SK-N-SH (cell line): ENCODE results near the gene TEAD1. TPM values are rescaled to one million over a fixed set of nuclear protein-coding genes. Genes with fewer than 3 reads are reported as not detected.

Experiments
- CTCF ChIA-PET: fragments of 300-600, 350-600 bp; formaldehyde crosslinking; extraction: SDS; loops from one replicate; lab custom pipeline; 2021; lab: Yijun Ruan, JAX
- POLR2A ChIA-PET: fragments of 350-600 bp; sonication (Branson Sonifier 250); formaldehyde crosslinking; extraction: SDS; loops from one replicate; lab custom pipeline; 2020; ENCODE audit warnings: antibody characterized with exemption, inconsistent platforms; lab: Yijun Ruan, JAX
- DNase-seq: peaks from one replicate; pipeline ENCODE4 v3.0.0; 2012
- H2AFZ ChIP-seq: fragments of 200-600 bp; sonication (generic); 2 replicates; pipeline ENCODE4 v1.8.1; 2016; ENCODE audit warnings: antibody characterized with exemption, mild to moderate bottlenecking, low read depth
- H3F3A ChIP-seq: fragments of 200-600 bp; sonication (generic); replicated peaks from 2 replicates; pipeline ENCODE3; 2016; ENCODE audit warnings: antibody characterized with exemption, mild to moderate bottlenecking; ENCODE audit not compliant: insufficient read depth
- H3K27ac ChIP-seq, 2 experiments: fragments of 200-500 bp in 1 of 2; fragments of 200-600 bp in 1 of 2; sonication (Bioruptor generic) in 1 of 2; sonication (generic), shearing (Covaris generic) in 1 of 2; 2 replicates each; pipeline versions ENCODE4 v1.5.1 to v1.6.1; 2014 to 2016; ENCODE audit warnings: low read depth in 2 of 2, inconsistent platforms in 1 of 2, low read length in 1 of 2, mild to moderate bottlenecking in 1 of 2, mixed read lengths in 1 of 2
- H3K27me3 ChIP-seq: fragments of 200-600 bp; sonication (generic), shearing (Covaris generic); 2 replicates; pipeline ENCODE4 v1.6.1; 2016; ENCODE audit warnings: mixed run types; ENCODE audit not compliant: insufficient read depth
- H3K36me3 ChIP-seq, 2 experiments: fragments of 200-500 bp in 1 of 2; fragments of 200-600 bp in 1 of 2; sonication (Bioruptor generic) in 1 of 2; sonication (generic) in 1 of 2; replicated peaks in 1 of 2; 2 replicates each; pipeline versions ENCODE3 to v1.5.1; 2014 to 2016; ENCODE audit warnings: low read length in 1 of 2, mild to moderate bottlenecking in 1 of 2; ENCODE audit not compliant: insufficient read depth in 2 of 2, control insufficient read depth in 1 of 2
- H3K4me1 ChIP-seq, 2 experiments: fragments of 200-500 bp in 1 of 2; fragments of 200-600 bp in 1 of 2; sonication (Bioruptor generic) in 1 of 2; sonication (generic), shearing (Covaris generic) in 1 of 2; 2 replicates each; pipeline versions ENCODE4 v1.5.1 to v1.6.1; 2014 to 2016; ENCODE audit warnings: low read depth in 1 of 2, low read length in 1 of 2, mixed run types in 1 of 2; ENCODE audit not compliant: insufficient read depth in 2 of 2, control insufficient read depth in 1 of 2
- H3K4me2 ChIP-seq: fragments of 200-600 bp; sonication (generic), shearing (Covaris generic); 2 replicates; pipeline ENCODE4 v1.6.1; 2017; ENCODE audit warnings: mixed run types
- H3K4me3 ChIP-seq, 2 experiments: fragments of 200-500 bp in 1 of 2; fragments of 200-600 bp in 1 of 2; sonication (Bioruptor generic) in 1 of 2; sonication (generic), shearing (Covaris generic) in 1 of 2; 2 replicates each; pipeline versions ENCODE4 v1.5.1 to v1.8.1; 2014 to 2016; ENCODE audit warnings: low read depth in 2 of 2, inconsistent platforms in 1 of 2, low read length in 1 of 2, mild to moderate bottlenecking in 1 of 2, mixed read lengths in 1 of 2, moderate library complexity in 1 of 2
- H3K79me2 ChIP-seq: fragments of 200-600 bp; sonication (generic); 2 replicates; pipeline ENCODE4 v1.8.1; 2017; ENCODE audit warnings: mild to moderate bottlenecking; ENCODE audit not compliant: insufficient read depth
- H3K9ac ChIP-seq: fragments of 200-600 bp; sonication (generic); 2 replicates; pipeline ENCODE4 v1.6.1; 2017; ENCODE audit warnings: mixed run types
- H3K9me2 ChIP-seq: fragments of 200-600 bp; sonication (generic); 2 replicates; pipeline ENCODE4 v1.6.1; 2017; ENCODE audit warnings: mixed run types
- H3K9me3 ChIP-seq: fragments of 200-600 bp; sonication (generic); 2 replicates; pipeline ENCODE4 v1.6.1; 2017; ENCODE audit warnings: mixed run types, mild to moderate bottlenecking, moderate library complexity
- H4K20me1 ChIP-seq: fragments of 200-600 bp; sonication (generic); 2 replicates; pipeline ENCODE4 v1.6.1; 2017; ENCODE audit warnings: mild to moderate bottlenecking, mixed run types; ENCODE audit not compliant: insufficient read depth
- CHD2 ChIP-seq: fragments of 150-350 bp; IDR thresholded peaks from 2 replicates; pipeline ENCODE4 v1.6.1; 2018; ENCODE audit warnings: low read length; ENCODE audit not compliant: partially characterized antibody
- ELF1 ChIP-seq: IDR thresholded peaks from 2 replicates; pipeline ENCODE4 v1.4.0; 2012
- EP300 ChIP-seq, 2 experiments: IDR thresholded peaks; 2 replicates each; pipeline versions ENCODE4 v1.4.0 to v1.6.1; 2012; ENCODE audit warnings: borderline replicate concordance in 1 of 2, low read depth in 1 of 2, low read length in 1 of 2
- EZH2phosphoT487 ChIP-seq: fragments of 200-600 bp; sonication (generic); IDR thresholded peaks from 2 replicates; pipeline ENCODE4 v1.6.1; 2017; ENCODE audit warnings: low read depth, mixed run types, mild to moderate bottlenecking, antibody characterized with exemption, moderate library complexity, borderline replicate concordance
- FOXJ3 ChIP-seq: sonication (generic); formaldehyde crosslinking; IDR thresholded peaks from 2 replicates; pipeline ENCODE4 v1.5.1; 2020; ENCODE audit warnings: mild to moderate bottlenecking, missing genetic modification reagents
- FOXM1 ChIP-seq: IDR thresholded peaks from 2 replicates; pipeline ENCODE4 v1.4.0; 2012; ENCODE audit warnings: low read depth, mild to moderate bottlenecking
- GABPA ChIP-seq: IDR thresholded peaks from 2 replicates; pipeline ENCODE4 v1.4.0; 2012; ENCODE audit warnings: low read depth, mild to moderate bottlenecking
- GATA2 ChIP-seq: sonication (generic); formaldehyde crosslinking; IDR thresholded peaks from 2 replicates; pipeline ENCODE4 v1.5.0; 2020; ENCODE audit warnings: mild to moderate bottlenecking, missing genetic modification reagents
- MEF2A ChIP-seq: IDR thresholded peaks from 2 replicates; pipeline ENCODE4 v1.4.0; 2012; ENCODE audit warnings: low read depth, borderline replicate concordance
- NRF1 ChIP-seq: IDR thresholded peaks from 2 replicates; pipeline ENCODE4 v1.6.1; 2012; ENCODE audit warnings: low read depth, mild to moderate bottlenecking, low read length
- PBX3 ChIP-seq: IDR thresholded peaks from 2 replicates; pipeline ENCODE4; 2012
- POLR2AphosphoS5 ChIP-seq: IDR thresholded peaks from 2 replicates; pipeline ENCODE4 v1.6.1; 2012; ENCODE audit warnings: low read depth, low read length
- RCOR1 ChIP-seq: fragments of 150-350 bp; IDR thresholded peaks from 2 replicates; pipeline ENCODE4 v1.6.1; 2017; ENCODE audit warnings: antibody characterized with exemption, low read length
- RXRA ChIP-seq: IDR thresholded peaks from 2 replicates; pipeline ENCODE4 v1.4.0; 2012; ENCODE audit warnings: low read depth, mild to moderate bottlenecking, borderline replicate concordance
- SIN3A ChIP-seq: IDR thresholded peaks from 2 replicates; pipeline ENCODE4 v1.6.1; 2012; ENCODE audit warnings: low read depth, mild to moderate bottlenecking, low read length, moderate library complexity, borderline replicate concordance
- TAF1 ChIP-seq: IDR thresholded peaks from 2 replicates; pipeline ENCODE4 v1.6.1; 2012; ENCODE audit warnings: low read depth, mild to moderate bottlenecking, low read length, moderate library complexity, borderline replicate concordance
- TCF12 ChIP-seq: IDR thresholded peaks from 2 replicates; pipeline ENCODE4 v1.4.0; 2012
- ZBTB33 ChIP-seq: IDR thresholded peaks from 2 replicates; pipeline ENCODE4 v1.4.0; 2012; ENCODE audit warnings: low read depth, borderline replicate concordance
- WGBS: methylation state at CpG from one replicate; pipeline ENCODE4 v1.1.6; 2017; ENCODE audit warnings: low lambda C conversion rate; 5-methylcytosine and 5-hydroxymethylcytosine counted together
- polyA plus RNA-seq, 3 experiments: library from polyadenylated mRNA; depleted of rRNA; stranded (reverse); fragments of >200 nt; gene quantifications; 2 replicates each; pipeline ENCODE4 v1.2.3, GENCODE V29; 2012
- TF ChIP-seq, protein P1 (sequence below): fragments of 150-350 bp; IDR thresholded peaks from 2 replicates; pipeline ENCODE4 v1.6.1; 2016; ENCODE audit warnings: mild to moderate bottlenecking, low read depth, low read length
- TF ChIP-seq, protein P2 (sequence below): IDR thresholded peaks from 2 replicates; pipeline ENCODE4 v1.4.0; 2012; ENCODE audit warnings: low read depth
- TF ChIP-seq, protein P3 (sequence below): IDR thresholded peaks from 2 replicates; pipeline ENCODE4 v1.6.1; 2012; ENCODE audit warnings: mild to moderate bottlenecking, low read depth, low read length, moderate library complexity

The TEAD1 gene
- polyA plus RNA-seq, 1 of the 3 experiments (the other 2 are of a cell fraction), result 31.2 TPM

GRCh38 chr11:12712132-12712531 is 37.9 kb downstream of the TEAD1 start:
- Histone ChIP-seq H3K4me1 (peaks cover 10 to 55% of the 10 kb centered on the region in 2 experiments; a peak in 3 of 4 replicates), H3K36me3 (peaks cover 5 to 7% of the 10 kb centered on the region in 2 experiments), H4K20me1 (peaks cover 97% of the 10 kb centered on the region), H2AFZ (no peak overlapping the region), H3K4me2 (no peak overlapping the region), H3K9me3 (no peaks in the 10 kb centered on the region), H3K27me3 (no peaks in the 10 kb centered on the region), H3K79me2 (peaks cover 100% of the 10 kb centered on the region), H3K4me3 (no peak overlapping the region), H3K9ac (no peak overlapping the region), H3K27ac (no peak overlapping the region), H3F3A (no peaks in the 10 kb centered on the region), H3K9me2 (no peaks in the 10 kb centered on the region)
- no peak for DNase-seq
- no peak for TF ChIP-seq SIN3A
- no peak for TF ChIP-seq GATA2
- TF ChIP-seq RCOR1, result no peak
- TF ChIP-seq, protein P1, sequence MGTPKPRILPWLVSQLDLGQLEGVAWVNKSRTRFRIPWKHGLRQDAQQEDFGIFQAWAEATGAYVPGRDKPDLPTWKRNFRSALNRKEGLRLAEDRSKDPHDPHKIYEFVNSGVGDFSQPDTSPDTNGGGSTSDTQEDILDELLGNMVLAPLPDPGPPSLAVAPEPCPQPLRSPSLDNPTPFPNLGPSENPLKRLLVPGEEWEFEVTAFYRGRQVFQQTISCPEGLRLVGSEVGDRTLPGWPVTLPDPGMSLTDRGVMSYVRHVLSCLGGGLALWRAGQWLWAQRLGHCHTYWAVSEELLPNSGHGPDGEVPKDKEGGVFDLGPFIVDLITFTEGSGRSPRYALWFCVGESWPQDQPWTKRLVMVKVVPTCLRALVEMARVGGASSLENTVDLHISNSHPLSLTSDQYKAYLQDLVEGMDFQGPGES, result no peak
- no peak for TF ChIP-seq POLR2AphosphoS5
- TF ChIP-seq FOXJ3, result no peak
- TF ChIP-seq MEF2A, result no peak
- WGBS, result 91% methylated on average over 4 of the region's 4 CpGs
- ChIA-PET POLR2A (no interaction called here), CTCF (no interaction called here)

GRCh38 chr11:12715131-12715530 is 40.9 kb downstream of the TEAD1 start:
- Histone ChIP-seq H3K9ac (no peak overlapping the region), H3K9me2 (no peaks in the 10 kb centered on the region), H3K9me3 (no peaks in the 10 kb centered on the region), H4K20me1 (peaks cover 95% of the 10 kb centered on the region), H3K4me1 (peaks cover 7 to 57% of the 10 kb centered on the region in 2 experiments; a peak in 2 of 4 replicates), H3K27me3 (no peaks in the 10 kb centered on the region), H3F3A (no peaks in the 10 kb centered on the region), H3K79me2 (peaks cover 100% of the 10 kb centered on the region), H3K27ac (no peak overlapping the region), H3K4me2 (no peak overlapping the region), H3K36me3 (no peaks in the 10 kb centered on the region), H2AFZ (no peak overlapping the region), H3K4me3 (no peak overlapping the region)
- ChIA-PET POLR2A (no interaction called here), CTCF (interaction anchor here (0.6 kb wide), 2 partner anchors 42 to 679 kb away, joined by 3 read pairs; no protein-coding TSS in a partner anchor)
- WGBS, result 100% methylated on average over 4 of the region's 4 CpGs
- DNase-seq, result no peak
- TF ChIP-seq FOXM1 (no peak), TCF12 (no peak), MEF2A (no peak), FOXJ3 (no peak), RXRA (no peak), TAF1 (no peak), GABPA (no peak), CHD2 (no peak), SIN3A (no peak), ZBTB33 (no peak), GATA2 (no peak), PBX3 (no peak), EZH2phosphoT487 (no peak), ELF1 (no peak), NRF1 (no peak), EP300 (IDR thresholded peaks at IDR 0.05; ENCODE audit: borderline replicate concordance in 1 of 2, low read depth in 1 of 2, low read length in 1 of 2) (no peak)
- TF ChIP-seq, protein P2, sequence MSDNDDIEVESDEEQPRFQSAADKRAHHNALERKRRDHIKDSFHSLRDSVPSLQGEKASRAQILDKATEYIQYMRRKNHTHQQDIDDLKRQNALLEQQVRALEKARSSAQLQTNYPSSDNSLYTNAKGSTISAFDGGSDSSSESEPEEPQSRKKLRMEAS, result no peak
- TF ChIP-seq, protein P3, sequence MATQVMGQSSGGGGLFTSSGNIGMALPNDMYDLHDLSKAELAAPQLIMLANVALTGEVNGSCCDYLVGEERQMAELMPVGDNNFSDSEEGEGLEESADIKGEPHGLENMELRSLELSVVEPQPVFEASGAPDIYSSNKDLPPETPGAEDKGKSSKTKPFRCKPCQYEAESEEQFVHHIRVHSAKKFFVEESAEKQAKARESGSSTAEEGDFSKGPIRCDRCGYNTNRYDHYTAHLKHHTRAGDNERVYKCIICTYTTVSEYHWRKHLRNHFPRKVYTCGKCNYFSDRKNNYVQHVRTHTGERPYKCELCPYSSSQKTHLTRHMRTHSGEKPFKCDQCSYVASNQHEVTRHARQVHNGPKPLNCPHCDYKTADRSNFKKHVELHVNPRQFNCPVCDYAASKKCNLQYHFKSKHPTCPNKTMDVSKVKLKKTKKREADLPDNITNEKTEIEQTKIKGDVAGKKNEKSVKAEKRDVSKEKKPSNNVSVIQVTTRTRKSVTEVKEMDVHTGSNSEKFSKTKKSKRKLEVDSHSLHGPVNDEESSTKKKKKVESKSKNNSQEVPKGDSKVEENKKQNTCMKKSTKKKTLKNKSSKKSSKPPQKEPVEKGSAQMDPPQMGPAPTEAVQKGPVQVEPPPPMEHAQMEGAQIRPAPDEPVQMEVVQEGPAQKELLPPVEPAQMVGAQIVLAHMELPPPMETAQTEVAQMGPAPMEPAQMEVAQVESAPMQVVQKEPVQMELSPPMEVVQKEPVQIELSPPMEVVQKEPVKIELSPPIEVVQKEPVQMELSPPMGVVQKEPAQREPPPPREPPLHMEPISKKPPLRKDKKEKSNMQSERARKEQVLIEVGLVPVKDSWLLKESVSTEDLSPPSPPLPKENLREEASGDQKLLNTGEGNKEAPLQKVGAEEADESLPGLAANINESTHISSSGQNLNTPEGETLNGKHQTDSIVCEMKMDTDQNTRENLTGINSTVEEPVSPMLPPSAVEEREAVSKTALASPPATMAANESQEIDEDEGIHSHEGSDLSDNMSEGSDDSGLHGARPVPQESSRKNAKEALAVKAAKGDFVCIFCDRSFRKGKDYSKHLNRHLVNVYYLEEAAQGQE, result no peak
